ENCODE measurements around the gene JSRP1.

JSRP1 gene, protein sequence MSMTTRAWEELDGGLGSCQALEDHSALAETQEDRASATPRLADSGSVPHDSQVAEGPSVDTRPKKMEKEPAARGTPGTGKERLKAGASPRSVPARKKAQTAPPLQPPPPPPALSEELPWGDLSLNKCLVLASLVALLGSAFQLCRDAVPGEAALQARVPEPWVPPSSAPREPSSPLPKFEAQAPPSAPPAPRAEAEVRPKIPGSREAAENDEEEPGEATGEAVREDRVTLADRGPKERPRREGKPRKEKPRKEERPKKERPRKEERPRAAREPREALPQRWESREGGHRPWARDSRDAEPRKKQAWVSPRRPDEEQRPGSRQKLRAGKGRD

DNA sequence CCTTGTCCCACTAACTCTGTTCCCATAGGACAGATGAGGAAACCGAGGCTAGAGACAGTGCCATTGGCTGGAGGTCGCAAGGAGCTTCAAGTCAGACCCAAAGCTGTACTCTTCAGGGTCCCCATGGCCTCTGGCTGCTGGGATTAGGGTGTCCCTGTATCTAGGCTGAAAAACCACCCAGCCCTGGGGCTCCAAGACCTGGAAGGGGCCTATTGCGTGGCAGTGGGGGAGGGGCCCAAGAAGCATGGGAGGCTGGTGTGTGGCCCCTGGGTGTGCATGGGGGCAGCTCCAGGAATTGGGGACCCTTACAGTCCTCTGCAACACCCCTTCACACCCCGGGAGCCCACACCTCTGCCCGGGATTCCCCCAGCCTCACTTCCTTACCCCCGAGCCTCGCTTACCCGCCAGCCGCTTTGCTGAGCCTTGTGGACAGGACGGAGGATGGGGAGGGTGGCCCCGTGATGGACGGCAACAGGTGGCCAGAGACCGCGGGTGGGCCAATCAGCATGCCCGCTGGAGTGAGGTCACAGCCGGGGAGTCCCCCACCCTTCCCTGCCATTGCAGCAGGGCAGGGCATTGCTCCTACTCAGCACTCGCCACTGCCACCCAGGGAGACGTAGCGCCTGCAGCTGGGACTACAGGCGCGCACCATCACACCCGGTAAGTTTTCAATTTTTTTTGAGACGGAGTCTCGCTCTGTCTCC is at the start of gene JSRP1:
Gene JSRP1 (minus strand): TSS at position 436 of the 704 bp plus-strand sequence. CDS start 1,103 bp downstream, outside the sequence.
- DNase-seq: no peak

DNA sequence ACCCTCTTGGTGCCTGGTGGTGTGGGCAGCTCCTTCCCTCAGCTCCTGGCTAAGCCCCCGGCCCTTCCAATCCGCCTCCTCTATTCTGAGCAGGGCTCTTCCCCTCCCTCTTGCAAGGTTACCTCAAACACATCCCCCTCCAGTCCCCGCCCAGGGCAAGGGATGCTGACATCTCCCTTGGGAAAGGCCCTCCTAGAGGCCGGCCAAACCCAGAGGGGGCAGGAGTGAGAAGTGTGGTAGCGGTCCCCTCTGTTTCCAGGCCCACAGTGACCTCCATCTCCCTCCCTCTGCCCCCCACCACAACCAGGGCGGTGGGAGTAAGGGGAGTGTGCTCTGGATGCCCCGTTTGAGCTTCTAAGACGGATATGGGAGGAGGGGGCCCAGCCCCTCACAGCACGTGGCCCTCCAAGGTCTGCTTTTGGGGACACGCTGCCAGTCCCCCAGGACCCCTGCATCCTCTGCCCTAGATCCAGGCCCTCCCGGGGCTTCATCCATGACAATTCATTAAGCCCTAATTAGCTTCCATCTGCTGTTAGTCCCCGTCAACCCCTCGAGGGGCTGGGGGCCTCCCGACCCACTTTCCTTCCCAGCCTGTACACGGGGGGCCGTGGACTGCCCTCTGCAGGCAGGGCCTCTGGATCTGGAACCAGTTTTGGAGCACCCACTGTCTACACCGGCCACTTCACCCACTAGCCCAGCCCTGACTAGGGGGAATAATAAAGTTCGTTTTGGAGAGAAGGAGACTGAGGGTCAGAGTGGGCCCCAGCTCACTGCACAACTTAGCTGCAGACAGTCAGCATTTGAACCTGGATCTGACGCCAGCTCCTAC is 49.4 kb upstream of the JSRP1 start:
- no peak for DNase-seq

DNA sequence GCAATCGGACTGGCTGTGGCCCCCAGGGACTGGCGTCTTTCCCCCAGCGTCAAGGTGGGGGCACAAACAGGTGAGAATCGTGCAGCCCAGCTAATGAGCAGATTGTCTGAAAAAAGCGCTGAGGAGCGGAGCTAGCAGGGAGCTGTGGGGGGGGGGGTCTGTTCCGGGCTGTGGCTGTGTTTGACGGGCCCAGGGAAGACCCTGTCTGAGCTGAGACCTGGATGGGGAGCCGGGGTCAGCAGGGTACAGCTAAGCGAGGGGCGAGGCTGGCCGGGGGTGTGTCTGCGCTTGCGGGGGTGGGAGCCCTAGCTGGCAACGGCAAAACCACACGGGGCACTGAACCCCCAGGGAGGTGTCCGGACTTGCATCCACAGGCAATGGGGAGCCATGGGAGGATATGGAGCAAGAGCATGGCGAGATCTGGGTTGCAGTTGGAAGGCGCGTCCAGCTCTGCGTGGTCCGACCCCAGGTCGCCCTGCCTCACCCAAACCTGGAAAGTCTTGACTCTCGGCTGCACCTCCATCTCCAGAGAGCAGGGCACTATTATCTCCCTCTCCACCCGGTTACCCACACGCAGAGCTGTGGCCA is 47.1 kb upstream of the JSRP1 start:
- no peak for DNase-seq

DNA sequence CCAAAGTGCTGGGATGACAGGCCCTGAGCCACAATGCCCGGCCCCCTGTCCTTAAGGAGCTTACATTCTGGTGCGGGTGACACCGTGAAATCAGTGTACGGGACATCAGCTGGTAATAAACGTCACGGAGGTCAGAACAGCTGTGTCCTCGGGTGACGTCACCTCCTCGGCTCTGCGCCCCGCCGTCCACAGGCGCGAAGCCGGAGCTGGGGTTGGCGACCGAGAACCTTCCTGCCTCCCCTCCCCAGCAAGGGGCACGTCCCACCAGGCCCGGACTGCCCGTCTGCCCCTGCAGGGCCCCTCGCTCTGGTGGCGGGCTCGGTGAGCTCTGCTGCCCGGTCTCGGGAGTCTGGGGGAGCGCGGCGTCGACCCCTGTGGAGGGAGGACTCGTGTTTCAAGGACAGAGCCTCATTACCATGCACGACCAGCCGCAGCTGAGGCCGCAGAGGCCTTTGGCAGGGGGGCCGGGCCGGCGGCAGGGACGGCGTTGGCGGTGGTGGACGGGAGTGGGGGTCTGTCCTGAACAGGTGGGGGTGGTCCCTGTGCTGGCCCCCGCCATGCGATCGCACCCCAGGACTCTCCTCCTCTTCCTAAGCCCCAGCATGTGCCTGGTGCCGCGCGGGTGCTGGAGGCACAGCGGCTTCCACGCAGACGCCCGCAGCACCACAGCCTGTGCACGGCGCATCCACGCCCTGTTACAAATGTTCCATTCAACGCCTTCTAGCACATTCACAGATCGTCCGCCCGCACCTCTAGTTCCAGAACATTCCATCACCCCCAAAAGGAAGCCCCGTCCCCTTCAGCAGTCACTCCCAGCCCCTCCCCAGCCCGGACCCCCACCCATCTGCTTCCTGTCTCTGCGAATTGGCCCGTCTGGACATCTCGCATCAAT is 46.3 kb upstream of the JSRP1 start:
- DNase-seq: no peak

DNA sequence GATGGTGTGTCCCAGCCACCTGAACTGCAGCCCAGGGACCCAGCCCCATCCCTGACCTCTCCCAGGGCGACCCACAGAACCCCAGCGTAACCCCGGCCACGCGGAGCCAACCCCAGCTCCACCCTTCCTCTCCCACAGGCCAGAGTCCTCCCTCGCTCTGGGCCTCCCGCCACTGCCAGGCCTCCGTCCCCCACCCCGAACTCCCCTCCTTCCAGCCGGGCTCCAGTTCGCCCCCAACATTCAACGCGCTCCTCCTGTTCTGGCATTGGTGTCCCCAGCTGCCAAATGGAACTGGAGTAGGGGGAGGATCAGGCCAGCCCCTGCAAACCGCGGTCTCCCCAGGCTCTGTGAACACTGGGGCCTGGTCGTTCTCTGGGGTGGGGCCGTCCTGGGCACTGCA is 44.3 kb upstream of the JSRP1 start:
- DNase-seq: no peak

DNA sequence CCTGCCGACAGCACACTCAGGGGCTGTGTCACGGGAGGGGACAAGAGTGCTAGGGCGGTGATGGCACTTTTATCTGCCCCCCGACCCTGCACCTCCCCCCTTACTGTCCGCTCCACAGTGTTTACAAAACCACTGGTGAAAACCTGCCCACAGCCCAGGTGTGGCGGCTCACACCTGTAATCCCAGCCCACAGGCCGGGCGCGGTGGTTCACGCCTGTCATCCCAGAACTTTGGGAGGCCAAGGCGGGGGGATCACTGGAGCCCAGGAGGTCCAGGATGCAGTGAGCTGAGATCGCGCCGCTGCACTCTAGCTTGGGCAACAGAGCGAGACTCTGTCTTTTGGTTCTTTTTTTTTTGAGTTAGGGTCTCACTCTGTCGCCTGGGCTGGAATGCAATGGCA is 39.9 kb upstream of the JSRP1 start:
- DNase-seq: no peak

DNA sequence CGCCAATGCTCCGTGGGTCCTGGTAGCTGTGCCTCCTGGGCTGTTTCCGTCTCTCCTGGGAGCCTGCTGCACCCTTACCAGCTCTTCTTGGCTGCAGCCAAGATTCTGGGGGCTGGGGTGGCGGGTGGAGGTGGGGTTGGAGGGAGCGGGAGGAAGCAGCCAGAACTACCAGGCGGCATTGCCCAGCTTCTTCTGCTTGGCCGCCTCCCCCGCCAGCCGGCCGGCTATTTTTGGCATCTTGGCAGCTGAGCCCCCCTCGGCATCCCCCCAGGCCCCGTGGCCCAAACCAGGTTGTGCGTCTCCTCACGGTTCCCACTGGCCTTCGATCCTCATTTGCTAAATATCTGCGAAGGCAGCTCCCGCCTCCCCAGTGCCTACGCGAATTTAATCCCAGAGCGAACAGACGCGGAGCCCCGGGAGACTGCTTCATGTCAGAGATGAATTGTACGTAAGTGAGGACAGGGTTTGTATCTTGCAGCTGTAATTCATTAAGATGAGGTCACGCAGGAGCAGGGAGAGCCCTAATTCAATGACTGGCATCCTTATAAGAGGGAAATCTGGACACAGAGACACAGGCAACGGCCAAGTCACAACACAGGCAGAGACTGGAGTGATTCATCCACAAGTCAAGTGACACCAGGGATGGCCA is 38.6 kb upstream of the JSRP1 start:
- DNase-seq: no peak

DNA sequence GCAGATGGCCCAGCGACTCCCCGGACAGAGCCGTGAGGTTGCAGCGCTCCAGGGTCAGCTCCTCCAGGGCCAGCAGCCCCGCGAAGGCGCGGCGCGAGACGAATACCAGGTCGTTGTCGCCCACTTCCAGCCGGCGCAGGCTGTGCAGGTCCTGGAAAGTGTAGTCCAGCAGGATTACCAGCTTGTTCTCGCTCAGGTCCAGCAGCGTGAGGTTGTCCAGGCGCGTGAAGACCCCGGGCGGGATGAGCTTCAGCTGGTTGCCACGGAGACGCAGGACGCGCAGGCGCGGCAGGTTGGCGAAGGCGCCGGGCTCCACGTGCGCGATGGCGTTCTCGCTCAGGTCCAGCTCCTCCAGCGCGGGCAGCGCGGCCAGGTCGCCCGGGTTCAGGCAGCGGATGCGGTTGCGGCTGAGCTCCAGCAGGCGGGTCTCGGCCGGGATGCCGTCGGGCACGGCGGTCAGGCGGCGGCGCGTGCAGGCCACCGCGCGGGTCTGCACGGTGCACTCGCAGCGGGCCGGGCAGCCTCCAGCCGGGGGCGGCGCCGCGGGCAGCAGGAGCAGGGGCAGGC is 35.1 kb upstream of the JSRP1 start:
- no peak for DNase-seq

DNA sequence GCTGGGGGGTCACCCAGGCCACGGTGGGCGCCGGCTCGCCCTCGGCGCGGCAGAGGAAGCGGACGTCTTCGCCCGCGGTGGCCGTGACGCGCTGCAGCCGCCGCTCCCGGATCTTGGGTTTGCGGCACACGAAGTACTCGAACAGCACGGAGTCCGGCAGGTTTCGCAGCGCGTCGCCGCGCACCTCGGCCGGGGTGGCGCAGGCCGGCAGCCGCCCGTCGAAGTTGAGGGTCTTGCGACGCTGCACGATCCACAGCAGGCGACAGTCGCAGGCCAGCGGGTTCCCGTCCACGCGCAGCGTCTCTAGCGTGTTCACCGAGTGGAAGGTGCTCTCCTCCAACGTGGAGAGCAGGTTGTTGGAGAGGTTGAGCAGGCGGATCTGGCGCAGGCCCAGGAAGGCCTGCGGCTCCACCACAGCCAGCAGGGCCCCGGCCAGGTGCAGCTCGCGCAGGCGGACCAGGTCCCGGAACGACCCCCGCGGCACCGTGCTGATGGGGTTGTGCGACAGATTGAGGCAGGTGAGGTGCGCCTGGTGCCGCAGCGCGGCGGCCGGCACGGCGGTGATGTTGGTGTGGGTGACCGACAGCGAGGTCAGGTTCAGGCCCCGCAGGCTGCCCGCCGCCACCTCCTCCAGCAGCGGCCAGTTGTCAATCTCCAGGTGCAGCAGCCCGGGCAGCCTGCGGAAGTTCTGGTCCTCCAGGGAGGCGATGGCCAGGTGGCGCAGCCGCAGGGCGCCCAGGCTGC is 34.4 kb upstream of the JSRP1 start:
- no peak for DNase-seq

DNA sequence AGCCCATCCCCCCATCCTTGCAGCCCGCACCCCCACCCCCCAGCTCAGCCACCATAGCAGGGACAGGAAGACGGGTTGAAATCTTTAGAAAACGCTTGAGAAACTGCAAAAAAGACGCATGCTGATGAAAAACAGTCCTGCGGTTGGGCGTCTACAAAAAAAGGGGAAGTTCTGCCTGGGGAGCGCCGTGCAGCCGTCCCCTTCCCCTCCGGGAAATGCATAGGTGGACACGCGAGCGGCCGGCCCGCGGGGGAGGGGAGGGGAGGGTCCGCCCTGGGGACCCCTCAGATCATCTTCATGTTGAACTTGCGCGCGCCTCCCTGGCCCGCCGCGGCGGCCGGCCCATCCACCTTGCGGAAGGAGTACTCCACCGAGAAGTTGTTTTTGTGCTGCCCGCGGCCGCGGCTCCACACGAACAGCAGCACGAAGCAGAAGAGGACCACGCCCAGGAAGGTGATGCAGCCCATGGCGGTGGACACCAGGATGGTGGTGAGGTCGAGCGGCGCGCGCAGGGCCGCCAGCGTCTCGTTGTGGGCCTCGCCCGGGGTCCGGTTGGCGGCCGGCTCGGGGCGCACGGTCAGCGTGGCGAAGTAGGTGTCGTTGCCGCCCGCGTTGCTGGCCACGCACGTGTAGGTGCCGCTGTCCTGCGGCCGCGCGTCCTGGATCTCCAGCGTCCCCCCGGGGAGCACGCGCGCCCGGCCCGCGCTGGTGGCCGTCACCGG is 33.7 kb upstream of the JSRP1 start:
- peak; percentile 66 for DNase-seq

DNA sequence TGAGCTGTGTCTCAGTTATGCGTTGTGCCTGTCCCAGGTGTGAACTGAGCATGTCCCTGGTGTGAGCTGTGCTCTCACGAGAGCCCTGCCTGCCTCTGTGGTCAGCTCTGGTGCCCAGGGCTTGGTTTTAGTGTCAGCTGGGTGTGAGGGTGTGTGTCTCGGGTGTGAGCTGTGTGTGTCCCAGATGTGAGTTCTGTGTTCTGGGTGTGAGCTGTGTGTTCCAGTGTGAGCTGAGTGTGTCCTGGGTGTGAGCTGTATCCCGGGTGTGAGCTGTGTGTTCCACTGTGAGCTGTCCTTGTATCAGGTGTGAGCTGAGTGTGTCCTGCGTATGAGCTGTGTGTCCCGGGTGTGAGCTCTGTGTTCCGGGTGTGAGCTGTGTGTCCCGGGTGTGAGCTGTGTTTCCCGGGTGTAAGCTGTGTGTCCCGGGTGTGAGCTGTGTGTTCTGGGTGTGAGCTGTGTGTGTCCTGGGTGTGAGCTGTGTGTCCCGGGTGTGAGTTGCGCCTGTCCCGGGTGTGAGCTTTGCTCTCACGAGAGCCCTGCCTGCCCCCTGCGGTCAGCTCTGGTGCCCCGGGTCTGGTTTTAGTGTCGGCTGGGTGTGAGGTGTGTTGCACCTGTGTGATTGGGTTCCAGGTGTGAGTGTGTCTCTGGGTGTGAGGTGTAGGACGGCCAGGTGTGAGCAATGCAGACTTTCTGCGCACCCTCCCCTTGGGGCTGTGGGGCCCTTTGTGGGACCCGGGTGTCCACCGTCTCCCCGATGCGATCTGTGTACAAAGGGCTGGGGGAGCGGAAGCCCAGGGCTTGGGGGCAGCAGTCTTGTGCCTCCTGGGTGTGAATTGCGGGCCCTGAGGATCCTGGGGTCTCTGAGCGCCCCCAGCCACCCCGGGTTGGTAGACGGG is 32.8 kb upstream of the JSRP1 start:
- DNase-seq: no peak

DNA sequence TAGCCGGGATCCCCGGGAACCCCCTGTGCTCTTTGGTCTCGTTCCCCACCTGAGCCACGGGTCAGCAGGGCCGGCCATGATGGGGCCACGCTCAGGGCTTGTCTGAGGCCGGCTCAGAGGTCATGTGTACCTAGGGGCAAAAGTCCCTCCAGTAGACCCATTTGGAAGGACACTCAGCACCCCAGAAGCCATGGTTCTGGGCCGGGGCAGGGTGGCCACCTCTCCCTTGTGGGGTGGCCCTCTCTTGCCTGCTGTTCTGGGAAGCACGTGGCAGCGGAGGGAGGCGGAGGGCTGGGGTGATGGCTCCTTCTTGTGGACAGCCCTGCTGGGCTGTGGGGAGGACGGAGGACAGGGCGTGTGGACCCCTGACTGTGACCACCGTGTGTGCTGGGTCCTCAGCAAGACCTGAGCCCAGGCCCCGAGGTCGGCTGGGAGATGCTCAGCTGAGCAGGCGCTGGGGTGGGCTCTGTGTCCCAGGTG is 32.2 kb upstream of the JSRP1 start:
- no peak for DNase-seq

DNA sequence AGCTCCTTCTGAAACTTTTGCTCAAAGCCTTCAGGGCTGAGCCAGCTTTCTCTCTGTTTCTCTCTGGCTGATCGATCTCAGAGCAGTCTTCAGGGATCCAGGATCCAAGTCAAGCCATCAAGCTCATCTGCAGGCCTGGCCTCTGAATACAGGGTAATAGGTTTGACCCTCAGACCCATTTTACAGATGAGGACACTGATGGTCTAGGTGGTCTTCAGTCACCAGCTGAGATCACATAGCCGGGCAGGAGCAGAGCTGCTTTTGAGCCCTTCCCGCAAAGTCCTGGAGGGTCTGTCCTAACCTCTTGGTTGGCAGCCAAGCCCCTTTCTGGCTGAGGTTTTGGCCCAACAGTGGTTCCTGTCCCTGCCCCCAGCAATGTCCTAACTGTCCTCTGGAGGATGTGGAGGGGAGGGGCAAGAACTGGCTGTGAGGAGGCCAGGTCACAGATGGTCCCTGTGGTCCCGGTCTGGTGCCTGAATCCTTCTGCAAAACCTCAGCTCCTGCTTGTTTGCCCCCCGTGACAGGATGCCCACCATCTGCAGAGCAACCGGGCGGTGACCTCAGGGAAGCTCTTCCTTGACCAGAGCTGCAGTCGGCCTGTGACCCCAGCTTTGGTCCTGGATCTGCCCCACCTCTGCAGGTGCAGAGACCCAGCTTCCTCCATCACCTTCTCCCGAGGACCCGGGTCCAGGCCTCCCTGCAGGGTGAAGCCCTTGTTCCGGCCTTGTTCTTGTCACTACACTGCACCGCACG is 31.5 kb upstream of the JSRP1 start:
- no peak for DNase-seq

DNA sequence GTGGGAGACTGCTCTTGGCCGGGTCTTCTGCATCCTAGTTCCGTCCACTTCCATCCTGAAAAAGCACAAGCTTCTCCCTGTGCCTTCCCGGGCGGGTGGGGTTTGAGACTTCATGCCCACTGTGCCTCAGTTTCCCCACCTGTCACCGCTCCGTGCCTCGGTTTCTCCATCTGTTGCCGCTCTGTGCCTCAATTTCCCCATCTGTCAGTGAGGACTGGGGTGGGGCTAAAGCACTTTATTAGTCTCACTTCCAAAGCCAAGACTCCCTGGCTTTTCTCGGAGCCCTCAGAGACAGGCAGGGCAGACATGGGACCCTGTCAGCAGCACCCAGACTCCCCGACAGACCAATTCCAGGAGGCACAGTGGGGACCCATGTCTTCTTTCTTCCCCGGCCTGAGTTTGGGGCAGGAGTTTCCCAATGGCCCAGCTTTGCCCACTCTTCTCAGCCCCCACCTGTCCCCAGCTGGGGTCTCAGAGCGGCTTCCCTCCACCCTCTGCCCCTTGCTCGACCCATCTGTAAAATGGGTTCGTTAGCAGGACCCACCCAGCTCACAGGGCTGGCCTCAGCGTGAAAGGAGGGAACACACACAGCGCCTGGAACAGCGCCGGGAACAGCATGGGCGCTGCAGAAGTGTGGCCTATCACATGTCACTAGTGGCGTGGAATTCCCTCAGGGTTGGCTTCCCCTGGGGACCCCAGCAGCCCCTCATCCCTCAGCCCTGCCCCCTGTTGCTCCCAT is 30.4 kb upstream of the JSRP1 start:
- no peak for DNase-seq

DNA sequence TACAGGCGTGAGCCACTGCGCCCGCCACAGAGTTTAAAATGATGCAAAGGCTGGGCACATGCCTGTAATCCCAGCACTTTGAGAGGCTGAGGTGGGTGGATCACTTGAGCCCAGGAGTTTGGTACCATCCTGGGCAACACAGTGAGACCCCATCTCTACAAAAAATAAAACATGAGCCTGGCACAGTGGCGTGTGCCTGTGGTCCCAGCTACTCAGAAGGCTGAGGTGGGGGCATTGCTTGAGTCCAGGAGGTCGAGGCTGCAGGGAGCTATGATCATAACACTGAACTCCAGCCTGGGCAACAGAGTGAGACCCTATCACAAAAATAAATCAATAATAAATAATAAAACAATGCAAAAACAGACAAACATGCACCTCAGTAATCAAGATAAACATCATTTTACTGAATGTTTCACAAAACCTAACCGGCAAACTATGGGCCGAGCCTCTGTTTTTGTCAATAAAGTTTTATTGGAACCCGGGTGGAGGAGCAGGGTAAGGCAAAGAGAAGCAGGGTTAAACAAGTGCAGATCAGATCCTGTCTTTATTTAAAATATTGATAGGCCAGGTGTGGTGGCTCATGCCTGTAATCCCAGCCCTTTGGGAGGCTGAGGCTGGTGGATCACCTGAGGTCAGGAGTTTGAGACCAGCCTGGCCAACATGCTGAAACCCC is 27.8 kb upstream of the JSRP1 start:
- DNase-seq: no peak

DNA sequence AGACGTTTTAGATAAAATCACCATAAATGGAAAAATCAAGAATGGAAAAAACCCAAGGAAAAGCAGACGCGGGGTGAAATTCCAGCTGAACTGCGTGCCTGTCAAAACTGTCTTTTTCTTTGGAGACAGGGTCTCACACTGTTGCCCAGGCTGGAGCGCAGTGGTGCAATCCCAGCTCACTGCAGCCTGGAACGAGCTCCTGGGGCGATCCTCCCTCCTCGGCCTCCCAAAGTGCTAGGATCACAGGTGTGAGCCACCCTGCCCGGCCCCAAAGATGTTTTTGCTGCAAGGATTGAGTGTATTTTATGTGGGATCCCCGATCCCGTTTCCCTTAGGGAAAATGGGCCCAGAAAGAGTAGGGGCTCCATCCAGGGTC is 26.6 kb upstream of the JSRP1 start:
- no peak for DNase-seq

Data from CD4-positive, alpha-beta T cell treated with Interleukin-21 for 1 hour (primary cell).